Posterior cingulate gyrus (tissue), 11 donors: ENCODE measurements around the gene NKAIN2.
A peak's percentile ranks its signal among the peaks of the same experiment; 100 is the strongest.

Source experiments
- DNase-seq, 10 donors: peaks; one replicate each; pipeline versions ENCODE4 v3.0.0 to v3.0.0-alpha.2; 2020 to 2021; ENCODE audit warnings: mixed read lengths in 3 of 10
- intact Hi-C: fragments of 100-400 bp; cut with DNase I; formaldehyde crosslinking; loops from one replicate; pipeline ENCODE4 v1.15.1; 2023

Gene NKAIN2

GRCh38 chr6:124069230-124069950 lies 265.7 kb downstream of the NKAIN2 start:
- intact Hi-C loops = no loop called here
- DNase-seq = no peak

DNA sequence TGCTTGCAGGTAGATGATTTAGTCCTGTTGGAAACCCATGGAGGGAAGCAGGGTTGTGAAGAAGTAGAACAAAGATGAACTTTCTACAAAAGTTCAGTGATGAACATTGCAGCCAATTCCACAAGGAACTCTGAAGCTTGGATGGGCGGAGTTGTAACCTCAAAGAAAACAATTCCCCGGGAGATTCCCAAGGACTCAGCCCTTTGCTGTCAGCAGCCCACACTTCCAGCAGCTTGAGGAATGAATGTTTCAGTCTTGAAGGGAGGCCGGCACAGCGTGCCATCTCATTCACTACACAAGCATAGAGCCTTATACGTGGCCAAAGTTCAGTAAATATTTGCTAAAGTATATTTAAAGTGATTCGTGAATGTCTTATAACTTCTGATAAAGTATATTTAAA lies 269.4 kb downstream of the NKAIN2 start:
- no peak for DNase-seq
- intact Hi-C loops = no loop called here

- no peak for DNase-seq
- intact Hi-C loops = no loop called here
Measured at GRCh38 chr6:124073820-124074587, 270.3 kb downstream of the NKAIN2 start.

DNA sequence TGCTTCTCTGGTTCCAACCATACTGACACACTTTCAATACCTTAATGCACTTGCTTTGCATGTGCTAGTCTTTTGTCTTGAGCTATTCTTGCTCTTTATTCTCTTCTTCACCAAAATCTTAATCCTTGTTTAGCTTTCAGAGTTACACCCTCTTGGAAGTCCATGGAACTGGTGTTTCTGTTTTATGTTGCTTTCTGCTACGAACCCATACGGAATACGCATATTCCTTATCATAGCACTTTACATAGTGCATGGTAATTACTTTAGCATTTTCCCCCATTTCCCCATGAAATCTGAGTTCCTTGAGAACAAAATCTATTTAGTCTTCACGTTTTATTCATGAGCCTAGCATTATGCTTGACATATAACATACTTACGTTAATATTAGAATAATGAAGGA lies 270.9 kb downstream of the NKAIN2 start:
- intact Hi-C loops = no loop called here
- no peak for DNase-seq

DNA sequence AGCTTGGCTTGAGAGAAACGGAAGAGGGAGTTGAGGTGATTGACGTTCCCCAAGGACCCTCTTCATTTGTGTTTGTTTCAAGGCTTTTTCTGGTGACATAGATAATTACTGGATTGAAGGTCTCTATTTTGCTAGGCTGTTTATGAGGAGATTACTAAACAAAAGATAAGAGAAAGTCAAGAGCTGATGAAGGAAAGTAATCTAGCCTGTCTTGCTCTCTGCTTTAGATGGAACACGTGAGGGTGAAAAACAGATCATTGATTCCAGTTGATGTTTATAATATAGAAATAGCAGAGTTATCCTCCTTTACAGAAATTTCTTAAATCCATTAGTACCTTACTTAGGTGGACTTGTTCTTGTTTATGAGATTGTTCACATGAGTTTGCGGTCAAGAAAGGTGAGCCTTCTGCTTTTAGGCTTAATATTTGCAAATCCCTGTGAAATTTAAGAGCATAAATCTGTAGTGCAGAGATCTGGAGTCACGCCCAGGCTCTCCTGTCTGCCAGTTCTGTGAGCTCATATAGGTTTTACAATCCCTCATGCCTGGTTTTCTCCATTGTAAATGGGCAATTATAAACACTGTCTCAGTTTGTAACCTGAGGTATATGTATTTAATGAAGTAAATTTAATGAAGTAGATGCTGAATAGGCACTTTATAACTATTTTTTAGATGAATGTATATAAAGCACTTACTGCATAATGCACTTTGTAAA lies 272.8 kb downstream of the NKAIN2 start:
- DNase-seq = peak in 5 of 10 donors; percentile 10 to 81 (median 14)
- intact Hi-C loops = no loop called here

GRCh38 chr6:124078169-124078568 lies 274.5 kb downstream of the NKAIN2 start:
- intact Hi-C loops = no loop called here
- no peak for DNase-seq

DNA sequence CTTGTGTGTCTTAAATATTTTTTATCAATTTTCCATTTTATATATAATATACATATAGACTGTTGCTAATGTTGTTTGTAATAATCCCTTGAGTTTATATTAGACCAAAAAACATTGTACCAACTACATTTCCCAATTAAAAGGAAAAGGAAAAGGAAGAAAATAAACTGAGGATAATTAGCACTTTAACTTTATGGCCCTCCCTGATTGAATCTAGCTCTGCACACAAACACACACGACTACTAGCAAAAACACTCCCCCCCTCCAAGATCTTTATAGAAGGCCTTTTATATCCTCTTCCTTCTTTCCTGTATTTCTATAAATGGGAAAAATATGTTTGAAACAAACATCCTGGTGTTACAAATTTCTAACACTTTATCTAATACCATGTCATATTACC lies 276.8 kb downstream of the NKAIN2 start:
- DNase-seq = no peak
- intact Hi-C loops = no loop called here

- intact Hi-C loops = no loop called here
- no peak for DNase-seq
Measured at GRCh38 chr6:124090491-124090890, 286.8 kb downstream of the NKAIN2 start.

DNA sequence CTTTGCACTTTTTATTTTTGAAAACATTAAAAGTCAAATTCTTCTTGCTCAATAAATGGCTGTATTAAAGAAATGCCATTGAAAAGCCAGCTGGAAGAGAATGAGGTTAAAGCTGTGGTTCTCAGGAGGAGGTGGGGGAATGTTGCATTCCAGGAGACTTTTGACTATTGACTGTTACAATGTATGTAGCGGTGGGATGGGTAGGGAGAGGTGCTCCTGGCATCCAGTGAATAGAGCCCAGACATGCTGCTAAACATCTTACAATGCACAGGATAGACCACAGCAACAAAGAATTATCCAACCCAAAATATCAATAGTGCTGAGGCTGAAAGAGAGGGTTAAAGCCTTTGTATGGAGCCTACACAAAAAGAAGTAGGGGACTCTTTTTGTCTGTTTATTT lies 295.9 kb downstream of the NKAIN2 start:
- DNase-seq = no peak
- intact Hi-C loops = no loop called here

GRCh38 chr6:124110514-124110913 lies 306.8 kb downstream of the NKAIN2 start:
- intact Hi-C loops = no loop called here

DNA sequence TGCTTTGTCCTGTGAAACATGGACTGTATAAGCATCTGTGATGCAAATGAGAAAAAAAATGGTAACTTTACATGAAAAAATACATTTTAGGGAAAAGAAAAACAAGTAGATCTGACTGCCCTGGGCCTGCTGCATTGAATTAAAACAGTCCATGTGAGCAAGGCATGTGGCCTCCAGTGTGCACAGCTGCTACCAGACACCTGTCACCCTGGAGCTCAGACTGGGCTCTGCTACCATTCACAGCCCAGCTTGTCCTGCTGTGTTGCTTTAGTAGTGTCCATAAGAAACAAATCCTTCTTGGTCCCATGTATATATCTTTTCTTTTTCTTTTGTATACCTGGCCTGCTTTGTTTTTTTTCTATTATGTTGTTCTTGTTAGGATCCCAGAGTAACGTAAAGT lies 315.9 kb downstream of the NKAIN2 start:
- DNase-seq = no peak
- intact Hi-C loops = no loop called here

More at GRCh38 chr6:124110514-124110913, 306.8 kb downstream of the NKAIN2 start:
- DNase-seq = no peak

DNA sequence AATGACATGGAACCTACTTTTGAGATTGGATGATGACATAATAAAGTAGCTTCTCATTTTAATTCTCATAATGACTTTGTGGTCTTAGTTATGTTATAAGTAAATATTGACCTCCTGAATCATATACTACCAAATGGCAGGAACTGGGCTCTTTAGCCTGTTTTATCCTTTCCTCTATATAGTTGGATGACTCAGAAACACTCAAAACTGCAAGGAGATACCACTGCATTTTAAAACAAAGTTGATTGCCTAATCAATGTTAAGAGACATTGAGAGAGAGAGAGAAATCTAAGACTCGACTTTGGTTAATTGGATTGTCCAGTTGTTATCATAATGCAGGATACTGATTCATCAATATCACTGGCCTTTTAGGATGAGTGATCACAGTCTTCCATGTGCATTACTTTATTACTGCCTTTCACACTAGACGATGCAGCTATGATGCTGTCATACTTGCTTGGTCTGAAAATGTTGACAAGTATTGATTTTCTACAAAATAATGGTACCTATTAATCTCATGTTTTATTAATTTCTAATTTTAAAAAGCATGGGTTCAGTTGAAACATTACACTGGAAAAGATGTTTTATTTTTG lies 320.0 kb downstream of the NKAIN2 start:
- DNase-seq = no peak
- intact Hi-C loops = no loop called here

DNA sequence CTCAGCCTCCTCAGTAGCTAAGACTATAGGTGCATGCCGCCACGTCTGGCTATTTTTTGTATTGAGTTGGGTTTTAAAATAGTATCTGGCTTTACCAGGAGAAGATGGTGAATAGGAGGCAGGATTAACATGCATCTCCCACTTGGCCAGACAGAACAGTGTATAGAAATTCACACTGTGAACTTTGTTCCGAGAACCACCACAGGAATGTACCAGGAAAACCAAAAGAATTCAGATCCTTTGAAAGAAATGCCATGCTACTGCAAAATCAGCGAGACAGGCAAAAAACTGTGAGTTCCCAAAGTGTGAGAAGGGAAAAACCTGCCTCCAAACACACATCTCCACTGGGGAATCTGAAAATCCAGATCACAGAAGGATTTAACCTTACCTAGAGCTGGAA lies 327.6 kb downstream of the NKAIN2 start:
- intact Hi-C loops = no loop called here
- DNase-seq = no peak

DNA sequence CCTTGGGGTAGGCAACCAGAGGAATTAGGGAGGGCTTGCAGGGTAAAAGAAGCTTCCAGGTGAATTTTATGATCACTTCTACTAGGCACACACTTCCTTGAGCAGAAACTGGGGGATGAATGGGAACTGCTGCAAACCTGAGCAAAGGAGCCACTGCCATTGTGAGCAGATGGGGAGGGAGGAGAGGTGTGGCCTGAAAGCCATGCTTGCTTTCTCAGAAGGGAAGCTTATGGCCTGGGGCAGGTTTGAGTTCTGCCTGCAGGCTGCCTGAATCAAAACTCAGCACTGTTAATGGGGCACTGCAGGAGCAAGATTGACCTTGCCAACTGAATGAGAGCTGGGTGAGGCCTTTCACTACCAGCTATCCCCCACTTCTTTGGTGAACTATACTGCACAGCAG lies 328.1 kb downstream of the NKAIN2 start:
- DNase-seq = no peak
- intact Hi-C loops = no loop called here

GRCh38 chr6:124132256-124132655 lies 328.6 kb downstream of the NKAIN2 start:
- intact Hi-C loops = no loop called here

GRCh38 chr6:124142852-124143251 lies 339.2 kb downstream of the NKAIN2 start:
- intact Hi-C loops = no loop called here
- no peak for DNase-seq

More at GRCh38 chr6:124132256-124132655, 328.6 kb downstream of the NKAIN2 start:
- no peak for DNase-seq

DNA sequence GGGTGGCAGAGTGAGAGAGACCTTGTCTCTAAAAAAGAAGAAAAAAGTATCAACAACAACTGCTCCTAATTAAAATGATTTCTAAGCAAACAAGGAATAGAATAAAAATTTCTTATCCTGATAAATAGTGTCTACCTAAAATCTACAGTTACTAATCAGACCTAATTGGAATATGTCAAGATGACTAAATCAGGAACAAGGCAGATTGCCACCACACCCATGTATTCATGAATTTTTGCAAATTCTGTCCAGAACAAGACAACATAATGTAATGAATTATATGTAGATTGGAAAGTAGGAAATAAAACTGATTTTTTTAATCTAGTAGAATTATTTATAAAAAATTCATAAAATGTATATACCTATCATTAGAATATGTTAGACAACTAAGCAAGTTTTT lies 339.8 kb downstream of the NKAIN2 start:
- intact Hi-C loops = no loop called here

GRCh38 chr6:124147621-124148020 lies 344.0 kb downstream of the NKAIN2 start:
- intact Hi-C loops = no loop called here
- DNase-seq = no peak

More for the DNA sequence above, 339.8 kb downstream of the NKAIN2 start:
- DNase-seq = no peak

DNA sequence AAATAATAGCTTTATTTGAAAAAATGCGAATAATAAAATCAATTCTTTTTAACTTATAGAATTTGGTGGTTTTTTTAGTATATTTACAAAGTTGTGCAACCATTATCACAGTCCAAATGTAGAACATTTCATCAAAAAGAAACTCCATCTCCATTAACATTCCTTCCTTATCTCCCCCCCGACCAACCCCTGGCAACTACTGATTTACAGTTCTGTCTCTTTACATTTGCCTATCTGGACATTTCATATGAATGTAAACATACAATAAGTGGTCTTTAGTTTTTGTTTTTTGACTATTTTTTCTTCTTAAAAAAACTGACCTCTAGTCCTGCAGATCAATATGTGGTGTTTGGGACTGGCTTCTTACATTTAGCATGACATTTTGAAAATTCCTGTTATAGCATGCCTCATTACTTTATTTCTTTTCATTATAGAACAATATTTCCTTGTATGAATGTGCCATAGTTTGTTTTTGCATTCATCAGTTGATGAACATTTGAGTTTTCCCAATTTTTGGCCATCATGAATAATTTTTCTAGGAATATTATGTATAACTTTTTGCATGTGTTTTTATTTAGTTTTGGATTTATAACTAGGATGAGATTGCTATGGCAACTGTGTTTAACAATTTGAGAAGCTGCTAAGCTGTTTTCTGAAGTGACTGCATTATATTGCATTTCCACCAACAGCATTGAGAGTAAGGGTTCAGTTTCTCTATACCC lies 344.7 kb downstream of the NKAIN2 start:
- intact Hi-C loops = no loop called here
- no peak for DNase-seq

GRCh38 chr6:124149646-124150045 lies 346.0 kb downstream of the NKAIN2 start:
- intact Hi-C loops = no loop called here
- no peak for DNase-seq
